Liver (tissue), 3 donors: ENCODE measurements around the gene PCBP2.

Source experiments
- EGR1 ChIP-seq, 2 donors: IDR thresholded peaks; 2 replicates each; pipeline ENCODE4 v1.6.1; 2016 to 2018; ENCODE audit warnings: antibody characterized with exemption in 2 of 2, low read depth in 2 of 2
- FOXA1 ChIP-seq: IDR thresholded peaks from 2 replicates; pipeline ENCODE4 v1.6.1; 2016; ENCODE audit warnings: antibody characterized with exemption
- FOXA2 ChIP-seq: IDR thresholded peaks from 2 replicates; pipeline ENCODE4 v1.6.1; 2016; ENCODE audit warnings: antibody characterized with exemption
- HNF4A ChIP-seq, 2 donors: conservative IDR thresholded peaks; 2 replicates each; pipeline ENCODE4 v1.6.1; 2016; ENCODE audit warnings: antibody characterized with exemption in 2 of 2, mild to moderate bottlenecking in 2 of 2
- JUND ChIP-seq, 2 donors: IDR thresholded peaks; 2 replicates each; pipeline ENCODE4 v1.6.1; 2016; ENCODE audit warnings: antibody characterized with exemption in 2 of 2
- RAD21 ChIP-seq, 2 donors: IDR thresholded peaks; 2 replicates each; pipeline ENCODE4 v1.6.1; 2016; ENCODE audit warnings: antibody characterized with exemption in 2 of 2, mild to moderate bottlenecking in 2 of 2
- RXRA ChIP-seq, 2 donors: IDR thresholded peaks; 2 replicates each; pipeline ENCODE4 v1.6.1; 2017 to 2018; ENCODE audit warnings: antibody characterized with exemption in 2 of 2, mild to moderate bottlenecking in 1 of 2
- SP1 ChIP-seq: IDR thresholded peaks from 2 replicates; pipeline ENCODE4 v1.6.1; 2018; ENCODE audit warnings: antibody characterized with exemption, mild to moderate bottlenecking
- TAF1 ChIP-seq: conservative IDR thresholded peaks from 2 replicates; pipeline ENCODE4 v1.6.1; 2016; ENCODE audit warnings: antibody characterized with exemption, mild to moderate bottlenecking
- YY1 ChIP-seq: IDR thresholded peaks from 2 replicates; pipeline ENCODE4 v1.6.1; 2016; ENCODE audit warnings: antibody characterized with exemption, mild to moderate bottlenecking
- TF ChIP-seq, protein P1 (sequence below): fragments of 150-350 bp; IDR thresholded peaks from 2 replicates; pipeline ENCODE4 v1.5.1; 2017; ENCODE audit warnings: improper control_type of control experiment, low read depth, low read length; ENCODE audit not compliant: missing input control
- TF ChIP-seq, protein P2 (sequence below): IDR thresholded peaks from 2 replicates; pipeline ENCODE4 v1.6.1; 2016; ENCODE audit warnings: antibody characterized with exemption
- TF ChIP-seq, protein P3 (sequence below): IDR thresholded peaks from 2 replicates; pipeline ENCODE4 v1.6.1; 2016; ENCODE audit warnings: antibody characterized with exemption
- donor health status: healthy.
- donor health status: healthy.

DNA sequence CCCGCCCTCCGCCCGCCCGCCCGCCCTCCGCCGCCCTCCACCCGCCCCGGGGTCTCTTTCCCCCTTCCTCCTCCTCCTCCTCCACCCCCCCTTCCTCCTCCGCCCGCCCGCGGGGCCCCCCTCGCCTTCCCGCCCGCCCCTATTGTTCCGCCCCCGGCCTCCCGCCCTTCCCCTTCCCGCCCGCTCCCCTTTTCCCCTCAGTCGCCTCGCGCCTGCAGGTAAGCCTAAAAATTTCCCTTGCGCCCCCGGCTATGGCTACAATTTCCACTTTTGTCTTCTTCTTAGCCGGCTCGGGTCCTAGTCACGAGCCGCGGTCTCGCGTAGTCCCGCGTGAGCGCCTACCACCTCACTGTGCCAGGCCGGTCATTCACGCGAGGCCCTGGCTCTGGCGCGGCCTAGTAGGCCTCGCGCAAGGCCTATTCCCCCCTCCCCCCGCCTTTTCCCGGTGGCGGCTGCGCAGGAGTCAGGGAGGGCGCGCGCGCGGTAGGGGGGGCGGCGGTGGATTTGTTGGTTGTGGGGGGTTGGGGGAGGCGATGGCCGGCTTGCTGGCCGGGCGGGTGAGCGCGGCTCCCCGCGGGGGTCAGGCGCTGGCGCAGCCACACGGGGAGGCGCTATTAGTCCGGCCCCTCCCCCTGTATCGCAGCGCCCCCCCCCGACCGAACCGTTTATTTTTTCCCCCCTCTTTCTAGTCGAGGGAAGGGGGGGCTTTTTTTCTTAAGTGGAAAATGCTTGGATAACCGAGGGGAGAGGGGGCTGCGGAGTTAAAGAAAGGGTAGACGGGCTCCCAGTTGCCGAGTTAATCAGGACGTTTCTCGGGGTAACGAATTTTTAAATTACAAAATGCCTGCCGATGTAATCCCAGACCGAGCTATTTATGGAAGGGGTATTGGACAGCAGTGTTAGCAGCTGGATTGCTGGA is 516 bp downstream of the PCBP2 start:
- TF ChIP-seq, protein P1, sequence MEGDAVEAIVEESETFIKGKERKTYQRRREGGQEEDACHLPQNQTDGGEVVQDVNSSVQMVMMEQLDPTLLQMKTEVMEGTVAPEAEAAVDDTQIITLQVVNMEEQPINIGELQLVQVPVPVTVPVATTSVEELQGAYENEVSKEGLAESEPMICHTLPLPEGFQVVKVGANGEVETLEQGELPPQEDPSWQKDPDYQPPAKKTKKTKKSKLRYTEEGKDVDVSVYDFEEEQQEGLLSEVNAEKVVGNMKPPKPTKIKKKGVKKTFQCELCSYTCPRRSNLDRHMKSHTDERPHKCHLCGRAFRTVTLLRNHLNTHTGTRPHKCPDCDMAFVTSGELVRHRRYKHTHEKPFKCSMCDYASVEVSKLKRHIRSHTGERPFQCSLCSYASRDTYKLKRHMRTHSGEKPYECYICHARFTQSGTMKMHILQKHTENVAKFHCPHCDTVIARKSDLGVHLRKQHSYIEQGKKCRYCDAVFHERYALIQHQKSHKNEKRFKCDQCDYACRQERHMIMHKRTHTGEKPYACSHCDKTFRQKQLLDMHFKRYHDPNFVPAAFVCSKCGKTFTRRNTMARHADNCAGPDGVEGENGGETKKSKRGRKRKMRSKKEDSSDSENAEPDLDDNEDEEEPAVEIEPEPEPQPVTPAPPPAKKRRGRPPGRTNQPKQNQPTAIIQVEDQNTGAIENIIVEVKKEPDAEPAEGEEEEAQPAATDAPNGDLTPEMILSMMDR, result no peak
- TF ChIP-seq TAF1 (no peak), FOXA1 (no peak), JUND (IDR thresholded peaks at IDR 0.05) (no peak), SP1 (no peak), YY1 (no peak), RAD21 (IDR thresholded peaks at IDR 0.05) (no peak), HNF4A (conservative IDR thresholded peaks at IDR 0.05) (no peak), RXRA (IDR thresholded peaks at IDR 0.05) (no peak), EGR1 (IDR thresholded peaks at IDR 0.05; ENCODE audit: low read depth in 2 of 2) (no peak), FOXA2 (no peak)
- TF ChIP-seq, protein P2, sequence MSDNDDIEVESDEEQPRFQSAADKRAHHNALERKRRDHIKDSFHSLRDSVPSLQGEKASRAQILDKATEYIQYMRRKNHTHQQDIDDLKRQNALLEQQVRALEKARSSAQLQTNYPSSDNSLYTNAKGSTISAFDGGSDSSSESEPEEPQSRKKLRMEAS, result no peak
- TF ChIP-seq, protein P3, sequence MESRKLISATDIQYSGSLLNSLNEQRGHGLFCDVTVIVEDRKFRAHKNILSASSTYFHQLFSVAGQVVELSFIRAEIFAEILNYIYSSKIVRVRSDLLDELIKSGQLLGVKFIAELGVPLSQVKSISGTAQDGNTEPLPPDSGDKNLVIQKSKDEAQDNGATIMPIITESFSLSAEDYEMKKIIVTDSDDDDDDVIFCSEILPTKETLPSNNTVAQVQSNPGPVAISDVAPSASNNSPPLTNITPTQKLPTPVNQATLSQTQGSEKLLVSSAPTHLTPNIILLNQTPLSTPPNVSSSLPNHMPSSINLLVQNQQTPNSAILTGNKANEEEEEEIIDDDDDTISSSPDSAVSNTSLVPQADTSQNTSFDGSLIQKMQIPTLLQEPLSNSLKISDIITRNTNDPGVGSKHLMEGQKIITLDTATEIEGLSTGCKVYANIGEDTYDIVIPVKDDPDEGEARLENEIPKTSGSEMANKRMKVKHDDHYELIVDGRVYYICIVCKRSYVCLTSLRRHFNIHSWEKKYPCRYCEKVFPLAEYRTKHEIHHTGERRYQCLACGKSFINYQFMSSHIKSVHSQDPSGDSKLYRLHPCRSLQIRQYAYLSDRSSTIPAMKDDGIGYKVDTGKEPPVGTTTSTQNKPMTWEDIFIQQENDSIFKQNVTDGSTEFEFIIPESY, result no peak
